Upper lobe of left lung (tissue), 6 donors: Measurements from ENCODE around the gene CRELD2. TPM values are rescaled to one million over a fixed set of nuclear protein-coding genes. Genes with fewer than 3 reads are reported as not detected.

Experiments
- ATAC-seq, 2 donors: fragments of 200-7000 bp; cut with Tn5 transposase; one replicate each; pipeline ENCODE4 v1.9.1; 2022; ENCODE audit warnings: mild to moderate bottlenecking in 2 of 2, moderate library complexity in 2 of 2; ENCODE audit not compliant: low FRiP score in 2 of 2
- DNase-seq, 2 donors: peaks; one replicate each; pipeline ENCODE4 v3.0.0-alpha.2; 2019 to 2020
- H3K27ac ChIP-seq, 4 donors: fragments of 200-600 bp; sonication (generic); one replicate each; pipeline ENCODE4 v1.5.1; 2016 to 2019
- H3K27me3 ChIP-seq, 4 donors: fragments of 200-600 bp; sonication (generic); one replicate each; pipeline ENCODE4 v1.5.1; 2017 to 2019
- H3K36me3 ChIP-seq, 4 donors: fragments of 200-600 bp; sonication (generic); one replicate each; pipeline ENCODE4 v1.5.1; 2016 to 2019
- H3K4me1 ChIP-seq, 4 donors: fragments of 200-600 bp; sonication (generic); one replicate each; pipeline ENCODE4 v1.5.1; 2018 to 2019
- H3K4me3 ChIP-seq, 4 donors: fragments of 200-600 bp; sonication (generic); one replicate each; pipeline ENCODE4 v1.5.1; 2017 to 2019; ENCODE audit warnings: mild to moderate bottlenecking in 2 of 4, moderate library complexity in 1 of 4
- H3K9me3 ChIP-seq, 4 donors: fragments of 200-600 bp; sonication (generic); one replicate each; pipeline ENCODE4 v1.5.1; 2018 to 2019
- EP300 ChIP-seq, 4 donors: sonication (generic); formaldehyde crosslinking; IDR thresholded peaks; one replicate each; pipeline ENCODE4 v1.5.1; 2017; ENCODE audit warnings: antibody characterized with exemption in 4 of 4, control low read depth in 2 of 4
- POLR2A ChIP-seq, 4 donors: fragments of 450-650 bp; IDR thresholded peaks; one replicate each; pipeline ENCODE4 v1.5.1; 2016 to 2017; ENCODE audit warnings: antibody characterized with exemption in 4 of 4, mild to moderate bottlenecking in 2 of 4
- POLR2AphosphoS5 ChIP-seq, 2 donors: sonication (generic); formaldehyde crosslinking; IDR thresholded peaks; one replicate each; pipeline ENCODE4 v1.5.1; 2017; ENCODE audit warnings: antibody characterized with exemption in 2 of 2
- WGBS, 2 donors: methylation state at CpG; one replicate each; pipeline ENCODE4 v1.1.5; 2017 to 2018; 5-methylcytosine and 5-hydroxymethylcytosine counted together
- total RNA-seq, 6 donors: library from RNA; depleted of rRNA in 4 of 6; stranded (reverse); fragments of >200 nt in 4 of 6; gene quantifications; one replicate each; pipeline versions ENCODE4 v1.1.0 to v1.2.1, GENCODE V29; 2016 to 2021
- TF ChIP-seq, protein P1 (sequence below), 6 experiments: fragments of 450-650 bp in 4 of 6; fragments of 200-600 bp in 2 of 6; sonication (generic) in 2 of 6; IDR thresholded peaks; one replicate each; pipeline ENCODE4 v1.5.1; 2016 to 2019; ENCODE audit warnings: antibody characterized with exemption in 6 of 6
- donor health status: DM: no; HTN: no; CAD: no; lungs with moderate emphysema.
- donor health status: DM: no; HTN: yes; CAD: no; lungs with severe emphysema.

CRELD2 gene, protein sequence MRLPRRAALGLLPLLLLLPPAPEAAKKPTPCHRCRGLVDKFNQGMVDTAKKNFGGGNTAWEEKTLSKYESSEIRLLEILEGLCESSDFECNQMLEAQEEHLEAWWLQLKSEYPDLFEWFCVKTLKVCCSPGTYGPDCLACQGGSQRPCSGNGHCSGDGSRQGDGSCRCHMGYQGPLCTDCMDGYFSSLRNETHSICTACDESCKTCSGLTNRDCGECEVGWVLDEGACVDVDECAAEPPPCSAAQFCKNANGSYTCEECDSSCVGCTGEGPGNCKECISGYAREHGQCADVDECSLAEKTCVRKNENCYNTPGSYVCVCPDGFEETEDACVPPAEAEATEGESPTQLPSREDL
- total RNA-seq = 10 to 100 TPM; 31.2 to 72.6 (median 46.9) TPM

DNA sequence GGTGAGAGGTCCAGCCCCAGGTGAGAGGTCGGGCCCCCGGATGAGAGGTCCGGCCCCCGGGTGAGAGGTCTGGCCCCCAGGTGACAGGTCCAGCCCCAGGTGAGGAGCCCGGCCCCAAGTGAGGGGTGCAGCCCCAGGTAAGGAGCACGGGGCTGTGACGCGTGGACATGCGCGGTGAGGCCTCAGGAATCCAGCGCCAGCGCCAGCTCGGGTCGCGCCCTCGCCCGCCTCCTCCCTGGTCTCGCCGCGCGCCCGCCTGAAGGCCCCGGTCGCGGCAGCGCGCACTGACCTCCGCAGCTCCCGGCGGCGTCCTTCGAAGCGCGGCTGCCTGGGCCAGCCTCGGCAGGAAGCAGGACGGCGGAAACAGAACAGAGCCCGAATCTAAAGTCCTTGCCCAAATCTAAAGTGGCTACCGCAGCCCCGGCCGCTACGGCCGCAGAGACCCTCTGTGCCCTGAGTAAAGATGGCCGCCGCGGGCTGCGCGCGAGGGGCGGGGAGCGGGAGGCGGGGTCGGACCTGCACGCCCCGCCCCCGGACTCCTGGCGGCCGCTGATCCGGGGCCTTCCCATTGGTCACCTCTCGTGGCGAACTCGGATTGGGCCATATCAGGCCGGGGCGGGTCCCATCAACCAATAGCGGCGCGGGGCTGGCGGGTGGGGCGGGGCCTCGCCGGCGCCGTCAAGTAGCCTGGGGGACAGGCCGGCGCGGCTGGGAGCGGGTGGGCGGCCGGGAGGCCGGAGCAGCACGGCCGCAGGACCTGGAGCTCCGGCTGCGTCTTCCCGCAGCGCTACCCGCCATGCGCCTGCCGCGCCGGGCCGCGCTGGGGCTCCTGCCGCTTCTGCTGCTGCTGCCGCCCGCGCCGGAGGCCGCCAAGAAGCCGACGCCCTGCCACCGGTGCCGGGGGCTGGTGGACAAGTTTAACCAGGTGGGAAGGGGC, at the start of gene CRELD2, which contains the start of gene ALG12:
Gene CRELD2, plus strand, starts transcription at position 661 of the 937 bp plus-strand sequence. Its CDS starts 136 bp downstream, at position 797.
Gene ALG12, minus strand, starts transcription at position 465 of the 937 bp plus-strand sequence. CDS start 4,673 bp downstream, outside the sequence.
- Histone ChIP-seq H3K27me3 (no peaks in the 10 kb centered on the region), H3K36me3 (peaks cover 0 to 27% (median 21%) of the 10 kb centered on the region in 4 donors), H3K27ac (peak within 1 kb of the TSS; percentile 91 to 97 (median 94)), H3K9me3 (no peaks in the 10 kb centered on the region), H3K4me3 (peak within 1 kb of the TSS; percentile 80 to 93 (median 90)), H3K4me1 (peaks cover 17 to 32% (median 19%) of the 10 kb centered on the region in 4 donors)
- 0 to 1% methylated on average over 2 to 65 of the region's 103 CpGs for WGBS, 2 donors
- DNase-seq = peak; percentile 98 to 99
- peak; percentile 97 to 98 for ATAC-seq
- TF ChIP-seq POLR2A (IDR thresholded peaks at IDR 0.05) (peak in 3 of 4 donors; percentile 64 to 88 (median 78)), EP300 (IDR thresholded peaks at IDR 0.05) (no peak), POLR2AphosphoS5 (IDR thresholded peaks at IDR 0.05) (peak; percentile 65 to 69)
- TF ChIP-seq, protein P1, sequence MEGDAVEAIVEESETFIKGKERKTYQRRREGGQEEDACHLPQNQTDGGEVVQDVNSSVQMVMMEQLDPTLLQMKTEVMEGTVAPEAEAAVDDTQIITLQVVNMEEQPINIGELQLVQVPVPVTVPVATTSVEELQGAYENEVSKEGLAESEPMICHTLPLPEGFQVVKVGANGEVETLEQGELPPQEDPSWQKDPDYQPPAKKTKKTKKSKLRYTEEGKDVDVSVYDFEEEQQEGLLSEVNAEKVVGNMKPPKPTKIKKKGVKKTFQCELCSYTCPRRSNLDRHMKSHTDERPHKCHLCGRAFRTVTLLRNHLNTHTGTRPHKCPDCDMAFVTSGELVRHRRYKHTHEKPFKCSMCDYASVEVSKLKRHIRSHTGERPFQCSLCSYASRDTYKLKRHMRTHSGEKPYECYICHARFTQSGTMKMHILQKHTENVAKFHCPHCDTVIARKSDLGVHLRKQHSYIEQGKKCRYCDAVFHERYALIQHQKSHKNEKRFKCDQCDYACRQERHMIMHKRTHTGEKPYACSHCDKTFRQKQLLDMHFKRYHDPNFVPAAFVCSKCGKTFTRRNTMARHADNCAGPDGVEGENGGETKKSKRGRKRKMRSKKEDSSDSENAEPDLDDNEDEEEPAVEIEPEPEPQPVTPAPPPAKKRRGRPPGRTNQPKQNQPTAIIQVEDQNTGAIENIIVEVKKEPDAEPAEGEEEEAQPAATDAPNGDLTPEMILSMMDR (IDR thresholded peaks at IDR 0.05) = peak in 3 of 6 experiments; percentile 10 to 28 (median 15)

DNA sequence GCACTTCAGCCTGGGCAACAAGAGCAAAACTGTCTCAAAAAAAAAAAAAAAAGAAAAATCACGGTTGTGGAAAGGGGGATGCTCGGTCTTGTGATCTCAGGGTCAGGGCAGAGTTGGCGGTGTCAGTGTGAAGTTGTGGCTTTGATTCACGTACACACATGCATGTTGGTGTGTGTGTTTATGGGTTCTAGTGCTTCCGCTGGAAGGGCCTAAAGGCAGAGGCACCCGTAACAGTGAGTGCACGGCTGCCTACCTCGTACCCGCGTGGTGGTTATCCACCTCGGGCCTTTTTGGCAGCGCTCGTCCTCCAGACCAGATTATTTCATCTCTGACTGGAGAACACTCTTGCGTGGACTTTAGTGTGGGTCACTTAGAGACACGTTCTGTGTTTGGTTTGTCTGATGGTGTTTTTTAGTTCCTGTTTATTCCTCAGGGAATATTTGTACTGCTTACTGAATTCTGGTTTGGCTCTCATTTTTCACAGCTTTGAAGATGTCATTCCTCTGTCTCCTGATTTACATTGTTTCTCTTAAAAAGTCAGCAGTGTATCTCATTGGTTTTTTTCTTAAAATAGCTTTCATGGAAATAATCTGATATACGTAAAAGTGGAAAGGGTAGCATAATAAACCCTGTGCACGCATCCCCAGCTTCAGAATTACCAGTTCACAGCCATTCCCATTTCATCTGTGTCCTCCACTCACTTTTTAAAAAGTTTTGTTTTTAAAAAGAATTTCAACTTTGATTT, 49.2 kb upstream of the CRELD2 start:
- no peaks in the 10 kb centered on the region for H3K4me1 ChIP-seq
- TF ChIP-seq, protein P1 (IDR thresholded peaks at IDR 0.05) = no peak
- no peak for TF ChIP-seq EP300 (IDR thresholded peaks at IDR 0.05)
- H3K27me3 ChIP-seq = no peaks in the 10 kb centered on the region
- no peaks in the 10 kb centered on the region for H3K36me3 ChIP-seq
- no peak overlapping the region for H3K4me3 ChIP-seq
- DNase-seq = no peak
- WGBS, 2 donors = 87 to 94% methylated on average over 17 of the region's 17 CpGs
- ATAC-seq = no peak
- peaks cover 0 to 28% (median 4%) of the 10 kb centered on the region in 4 donors for H3K9me3 ChIP-seq
- H3K27ac ChIP-seq = no peak overlapping the region

DNA sequence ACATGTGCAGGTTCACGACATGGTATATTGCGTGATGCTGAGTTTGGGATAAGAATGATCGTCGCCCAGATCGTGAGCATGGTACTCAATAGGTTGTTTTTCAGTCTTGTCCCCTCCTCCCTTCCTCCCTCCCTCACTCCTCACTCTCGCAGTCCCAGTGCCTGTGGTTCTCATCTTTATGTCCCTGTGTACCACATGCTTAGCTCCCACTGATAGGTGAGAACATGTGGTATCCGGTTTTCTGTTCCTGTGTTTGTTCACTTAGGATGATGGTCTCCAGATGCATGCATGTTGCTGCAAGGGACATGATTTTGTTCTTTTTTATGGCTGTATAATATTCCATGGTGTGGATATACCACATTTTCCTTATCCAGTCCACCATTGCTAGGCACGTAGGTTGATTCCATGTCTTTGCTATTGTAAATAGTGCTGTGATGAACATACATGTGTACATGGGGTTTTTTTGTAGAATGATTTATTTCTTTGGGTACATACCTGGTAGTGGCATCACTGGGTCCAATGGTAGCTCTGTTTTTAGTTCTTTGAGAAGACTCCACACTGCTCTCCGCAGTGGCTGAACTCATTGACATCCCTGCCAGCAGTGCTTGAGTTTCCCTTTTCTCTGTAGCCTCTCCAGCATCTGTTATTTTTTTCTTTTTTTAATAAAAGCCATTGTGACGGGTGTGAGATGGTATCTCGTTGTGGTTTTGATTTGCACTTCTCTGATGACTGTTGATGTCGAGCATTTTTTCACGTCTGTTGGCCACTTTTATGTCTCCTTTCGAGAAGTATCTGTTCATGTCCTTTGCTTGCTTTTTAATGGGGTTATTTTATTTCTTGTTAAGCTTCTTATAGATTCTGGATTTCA, 48.4 kb upstream of the CRELD2 start:
- Histone ChIP-seq H3K27ac (no peak overlapping the region), H3K4me3 (no peak overlapping the region), H3K36me3 (no peaks in the 10 kb centered on the region), H3K4me1 (no peaks in the 10 kb centered on the region), H3K27me3 (no peaks in the 10 kb centered on the region), H3K9me3 (peaks cover 0 to 28% (median 4%) of the 10 kb centered on the region in 4 donors)
- DNase-seq = no peak
- ATAC-seq = no peak
- no peak for TF ChIP-seq POLR2AphosphoS5 (IDR thresholded peaks at IDR 0.05)
- WGBS, 2 donors = 83 to 90% methylated on average over 13 to 14 of the region's 14 CpGs

DNA sequence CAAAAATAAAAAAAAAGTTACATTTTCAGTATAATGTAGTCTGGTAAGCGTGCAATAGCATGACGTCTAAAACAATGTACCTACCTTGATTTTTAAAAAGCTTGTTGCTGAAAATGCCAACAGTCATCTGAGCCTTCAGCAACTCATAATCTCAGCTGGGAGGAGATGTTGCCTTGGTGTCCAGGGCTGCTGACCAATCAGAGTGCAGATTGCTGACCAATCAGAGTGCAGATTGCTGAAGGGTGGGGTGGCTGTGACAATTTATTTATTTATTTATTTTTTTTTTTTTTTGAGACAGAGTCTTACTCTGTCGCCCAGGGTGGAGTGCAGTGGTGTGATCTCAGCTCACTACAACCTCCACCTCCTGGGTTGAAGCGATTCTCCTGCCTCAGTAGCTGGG, 47.0 kb upstream of the CRELD2 start:
- Histone ChIP-seq H3K4me1 (no peaks in the 10 kb centered on the region), H3K9me3 (peaks cover 0 to 16% (median 3%) of the 10 kb centered on the region in 4 donors), H3K36me3 (no peaks in the 10 kb centered on the region), H3K4me3 (no peak overlapping the region), H3K27ac (no peak overlapping the region), H3K27me3 (no peaks in the 10 kb centered on the region)
- no peak for ATAC-seq
- TF ChIP-seq EP300 (IDR thresholded peaks at IDR 0.05) = no peak
- TF ChIP-seq, protein P1 (IDR thresholded peaks at IDR 0.05) = no peak
- no peak for TF ChIP-seq POLR2A (IDR thresholded peaks at IDR 0.05)
- TF ChIP-seq POLR2AphosphoS5 (IDR thresholded peaks at IDR 0.05) = no peak
- DNase-seq = no peak
- 95 to 98% methylated on average over 4 of the region's 4 CpGs for WGBS, 2 donors
